ENCODE measurements around the gene RPL19.
A peak's percentile ranks its signal among the peaks of the same experiment; 100 is the strongest.

Gene RPL19

DNA sequence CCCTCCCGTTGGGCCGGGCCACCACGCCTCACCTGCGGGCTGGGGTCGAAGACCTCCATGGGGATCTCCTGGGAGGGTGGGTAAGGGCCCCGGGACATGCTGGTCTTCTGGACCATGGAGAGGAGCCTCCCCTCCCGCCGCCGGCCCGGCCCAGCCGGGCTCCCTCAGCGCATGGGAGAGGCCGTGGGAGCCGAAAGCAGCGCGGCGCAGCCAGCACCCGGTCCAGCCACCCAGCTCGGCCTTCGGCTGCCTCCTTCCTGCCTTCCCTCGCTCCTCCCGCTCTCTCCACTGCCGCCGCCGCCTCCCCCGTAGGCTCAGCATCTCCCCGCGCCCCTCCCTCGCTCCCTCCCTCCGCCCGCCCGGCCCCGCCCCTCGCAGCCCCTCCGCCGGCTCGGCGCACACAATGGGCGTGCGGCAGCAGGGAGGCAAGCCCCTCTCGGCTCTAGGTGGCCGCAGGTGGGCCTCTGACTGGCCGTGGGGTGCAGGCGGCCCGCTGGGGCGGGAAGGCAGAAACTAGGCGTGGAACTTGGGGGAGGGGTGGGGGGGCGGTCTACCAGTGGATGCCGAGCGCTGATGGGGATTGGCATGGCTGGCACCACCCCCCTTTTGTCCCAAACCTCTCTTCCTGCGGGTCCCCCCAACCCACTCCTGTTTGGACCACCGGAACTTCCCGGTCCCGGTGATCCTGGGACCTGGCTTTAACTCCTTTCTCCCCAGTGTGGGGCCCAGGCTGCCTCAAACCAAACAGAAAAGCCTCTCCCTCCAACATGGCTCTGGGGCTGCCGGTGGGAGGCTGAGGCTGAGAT is 2.5 kb upstream of the RPL19 start, which contains the start of gene CACNB1:
CACNB1 (minus strand) TSS at position 290 of the 806 bp plus-strand sequence; CDS start at position 116, 174 bp downstream.
- DNase-seq (ENCODE audit: low read depth), result no peak

DNA sequence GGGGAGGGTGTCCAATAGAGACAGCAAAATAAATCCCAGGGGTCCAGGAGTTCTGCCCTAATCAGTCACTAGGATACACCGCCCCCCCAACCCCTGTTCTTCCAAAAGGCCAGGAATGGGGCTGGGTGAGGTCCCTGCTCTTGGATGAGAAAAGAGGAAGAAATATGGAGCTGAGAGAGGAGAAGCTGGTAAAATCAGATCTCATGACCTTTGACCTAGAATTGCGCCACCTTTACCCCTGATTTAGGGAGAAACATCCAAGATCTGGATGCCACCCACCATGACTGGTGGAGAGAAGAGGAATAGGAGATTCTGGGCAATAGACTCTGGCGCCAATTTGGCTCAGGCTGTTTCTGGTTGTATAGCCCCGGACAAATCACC is 1.9 kb upstream of the RPL19 start:
- no peak for DNase-seq (ENCODE audit: low read depth)

DNA sequence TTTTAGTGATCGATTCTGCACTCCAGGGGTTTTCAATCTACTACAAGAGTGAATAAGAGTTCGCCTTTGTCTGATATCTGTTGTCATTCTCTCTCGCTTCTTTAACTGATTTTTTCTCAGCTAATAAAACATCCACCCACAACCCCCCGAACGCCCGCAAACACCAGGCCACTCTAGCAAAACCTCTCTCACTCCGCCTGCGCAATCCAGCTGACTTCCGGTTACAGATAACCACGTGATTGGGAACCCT is 338 bp upstream of the RPL19 start:
- peak; percentile 84 for DNase-seq (ENCODE audit: low read depth)

DNA sequence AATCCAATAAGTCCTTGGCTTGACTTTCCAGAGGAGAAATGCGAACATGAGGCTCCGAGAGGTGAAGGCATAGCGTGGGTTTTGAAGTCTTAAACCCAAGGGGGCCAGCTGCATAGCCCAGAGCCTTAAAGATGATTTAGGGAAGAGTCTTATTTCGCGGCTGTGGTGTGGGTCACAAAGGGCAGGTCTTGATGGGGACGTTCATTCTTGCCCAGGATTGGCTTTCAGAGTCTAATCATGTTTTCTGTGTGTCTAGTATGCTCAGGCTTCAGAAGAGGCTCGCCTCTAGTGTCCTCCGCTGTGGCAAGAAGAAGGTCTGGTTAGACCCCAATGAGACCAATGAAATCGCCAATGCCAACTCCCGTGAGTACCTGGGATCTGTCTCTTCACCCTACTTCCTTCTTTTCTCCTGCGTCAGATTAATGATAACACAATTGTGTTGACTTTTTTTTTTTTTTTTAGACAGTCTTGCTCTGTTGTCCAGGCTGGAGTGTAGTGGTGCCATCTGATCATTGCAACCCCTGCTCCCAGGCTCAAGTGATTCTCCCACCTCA is 951 bp downstream of the RPL19 start:
- DNase-seq (ENCODE audit: low read depth), result no peak

DNA sequence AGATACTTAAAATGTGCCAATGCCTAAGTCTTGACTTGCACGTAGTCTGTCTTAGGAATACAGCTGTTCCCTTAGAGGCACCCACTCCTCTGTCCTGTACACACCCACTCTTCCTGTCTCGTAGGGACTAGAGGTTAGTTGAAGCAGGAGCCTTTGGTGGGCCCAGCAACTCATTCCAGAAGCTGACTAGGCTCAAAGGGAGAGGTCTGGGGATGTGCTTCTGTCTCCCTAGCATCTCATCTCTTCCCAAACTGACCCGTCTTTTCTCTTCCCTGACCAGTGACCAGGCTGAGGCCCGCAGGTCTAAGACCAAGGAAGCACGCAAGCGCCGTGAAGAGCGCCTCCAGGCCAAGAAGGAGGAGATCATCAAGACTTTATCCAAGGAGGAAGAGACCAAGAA is 4.2 kb downstream of the RPL19 start:
- DNase-seq (ENCODE audit: low read depth), result no peak

DNA sequence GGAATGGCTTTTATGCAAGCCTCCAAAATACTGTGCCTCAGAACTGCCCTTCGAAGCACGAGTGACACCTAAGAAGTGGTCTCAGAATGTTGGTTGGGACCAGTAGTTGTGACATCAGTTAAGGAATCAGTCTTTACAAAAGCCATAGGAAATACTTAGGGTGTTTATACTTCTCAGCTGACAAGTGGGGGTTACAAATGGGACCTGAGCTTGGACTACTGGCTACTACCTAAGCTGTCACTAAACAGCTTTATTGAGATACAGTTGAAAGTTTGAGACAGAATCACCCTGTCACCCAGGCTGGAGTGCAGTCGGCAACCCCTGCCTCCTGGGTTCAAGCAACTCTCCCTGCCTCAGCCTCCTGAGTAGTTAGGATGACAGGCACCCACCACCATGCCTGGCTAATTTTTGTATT is 5.0 kb downstream of the RPL19 start:
- no peak for DNase-seq (ENCODE audit: low read depth)

DNA sequence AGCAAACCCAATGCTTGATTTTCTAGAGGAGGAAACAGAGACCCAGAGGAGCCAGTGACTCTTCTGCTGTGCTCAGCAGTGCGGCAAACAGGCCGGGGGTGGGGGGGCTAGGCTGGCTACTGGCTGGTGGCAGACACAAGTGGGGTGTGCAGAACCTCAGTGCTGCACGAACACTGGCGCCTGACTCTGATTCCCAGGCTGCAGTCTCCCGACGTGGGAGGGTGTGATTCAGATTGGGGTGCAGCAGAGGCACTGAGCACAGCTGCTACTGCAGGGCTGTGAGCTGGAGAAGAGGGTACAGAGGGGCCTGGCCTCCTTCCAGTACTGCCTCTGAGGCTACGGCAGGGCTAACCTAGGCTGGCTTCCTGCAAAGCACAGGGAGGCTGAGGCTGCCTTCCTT is 8.1 kb downstream of the RPL19 start:
- no peak for DNase-seq (ENCODE audit: low read depth)

DNA sequence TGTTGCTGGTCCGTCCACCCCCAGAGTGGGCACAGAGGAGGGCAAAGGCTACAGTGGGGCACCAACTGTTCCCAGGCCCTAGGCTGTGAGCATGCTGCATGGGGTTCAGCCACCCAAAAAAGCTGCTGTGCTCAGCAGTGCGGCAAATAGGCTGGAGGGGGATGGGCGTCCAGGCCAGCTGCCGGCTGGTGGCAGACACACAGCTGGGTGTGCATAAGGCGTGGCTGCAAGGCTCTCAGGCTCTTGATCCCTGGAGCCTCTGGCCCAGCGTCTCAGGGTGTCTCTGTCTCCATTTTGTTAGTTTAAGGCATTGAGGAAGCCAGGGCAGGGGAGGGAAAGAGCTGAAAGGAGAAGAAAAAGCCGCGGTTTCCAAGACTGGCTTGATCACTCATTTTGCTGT is 8.8 kb downstream of the RPL19 start:
- DNase-seq (ENCODE audit: low read depth), result no peak

DNA sequence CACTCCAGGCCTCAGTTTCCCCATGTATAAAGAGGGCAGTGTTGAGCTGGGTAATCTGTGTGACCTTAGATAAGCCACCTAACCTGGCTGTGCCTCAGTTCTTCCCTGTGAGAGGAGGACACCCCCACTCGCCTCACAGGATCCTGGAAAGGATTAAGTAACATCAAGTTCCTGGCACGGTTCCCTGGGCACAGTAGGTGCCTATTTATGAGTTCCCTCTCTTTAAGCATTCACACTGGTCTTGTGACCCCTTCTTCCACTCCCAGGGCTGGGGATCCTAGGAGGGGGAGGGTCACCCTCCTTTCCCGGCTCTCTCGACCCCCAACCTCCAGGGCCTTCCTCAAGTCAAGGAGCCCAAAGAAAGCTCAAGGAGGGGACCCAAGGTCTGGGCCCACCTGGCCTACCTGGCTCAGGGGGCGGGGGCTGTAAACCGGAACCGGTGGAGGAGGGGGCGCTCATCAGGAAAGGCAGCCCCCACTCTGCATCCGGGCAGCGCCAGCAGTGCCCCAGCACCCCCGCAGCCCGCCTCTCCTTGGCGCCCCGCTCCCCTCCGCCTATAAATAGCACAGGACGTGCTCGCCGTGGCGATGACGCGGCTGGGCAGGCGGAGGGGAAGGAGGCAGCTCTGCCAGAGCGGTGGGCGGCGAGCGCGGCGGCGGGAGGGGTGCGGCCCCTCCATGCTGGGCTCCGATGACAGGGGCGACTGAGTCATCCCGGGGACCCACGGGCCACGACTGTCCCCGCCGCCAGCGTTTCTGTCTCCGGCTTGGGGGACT is 9.4 kb downstream of the RPL19 start:
- no peak for DNase-seq (ENCODE audit: low read depth)

DNA sequence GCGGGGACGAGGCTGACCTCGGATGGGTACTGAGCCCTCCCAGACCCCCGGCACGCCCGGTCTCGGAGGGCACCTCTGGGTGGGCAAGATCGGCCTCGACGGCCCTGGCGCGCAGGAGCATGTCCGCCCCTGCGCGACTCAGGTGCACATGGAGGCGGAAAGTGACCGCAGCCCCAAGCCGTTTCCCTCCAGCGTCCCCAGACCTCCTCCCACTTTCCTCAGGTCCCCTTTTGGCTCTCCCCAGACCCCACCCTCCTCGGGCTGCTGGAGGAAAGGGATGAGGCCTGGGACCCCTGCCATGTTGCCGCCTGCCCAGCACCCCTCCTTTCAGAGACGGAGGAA is 10.0 kb downstream of the RPL19 start:
- DNase-seq (ENCODE audit: low read depth), result no peak

DNA sequence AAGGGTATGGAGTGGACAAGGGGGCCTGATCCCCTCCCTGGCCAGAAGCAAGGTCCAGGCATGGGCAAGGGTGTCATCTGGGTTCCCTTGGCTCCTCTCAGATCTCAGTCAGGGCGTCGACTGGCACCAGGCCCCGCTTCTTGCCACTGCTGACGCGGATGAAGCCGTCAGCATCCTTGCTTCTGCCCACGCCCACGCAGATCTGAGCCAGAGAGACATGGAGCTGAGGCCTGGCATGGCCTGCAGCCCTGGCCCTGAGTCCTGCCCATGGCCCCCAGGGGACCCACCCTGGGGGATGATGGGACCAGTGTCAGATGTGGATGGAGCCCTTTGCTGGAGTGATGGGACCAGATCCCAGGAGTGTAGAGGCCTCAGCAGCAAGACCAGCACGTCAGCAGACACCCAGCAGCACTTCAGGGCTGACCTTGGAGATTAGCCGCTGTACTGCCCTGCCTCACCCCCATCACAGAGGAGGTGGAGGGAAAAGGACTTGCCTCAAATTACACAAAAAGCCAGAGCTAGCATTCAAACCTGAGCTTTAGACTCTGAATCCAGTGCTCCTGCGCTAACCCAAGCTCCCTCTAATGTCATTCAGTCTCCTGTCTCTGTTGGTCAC is 12.2 kb downstream of the RPL19 start:
- DNase-seq (ENCODE audit: low read depth), result no peak

DNA sequence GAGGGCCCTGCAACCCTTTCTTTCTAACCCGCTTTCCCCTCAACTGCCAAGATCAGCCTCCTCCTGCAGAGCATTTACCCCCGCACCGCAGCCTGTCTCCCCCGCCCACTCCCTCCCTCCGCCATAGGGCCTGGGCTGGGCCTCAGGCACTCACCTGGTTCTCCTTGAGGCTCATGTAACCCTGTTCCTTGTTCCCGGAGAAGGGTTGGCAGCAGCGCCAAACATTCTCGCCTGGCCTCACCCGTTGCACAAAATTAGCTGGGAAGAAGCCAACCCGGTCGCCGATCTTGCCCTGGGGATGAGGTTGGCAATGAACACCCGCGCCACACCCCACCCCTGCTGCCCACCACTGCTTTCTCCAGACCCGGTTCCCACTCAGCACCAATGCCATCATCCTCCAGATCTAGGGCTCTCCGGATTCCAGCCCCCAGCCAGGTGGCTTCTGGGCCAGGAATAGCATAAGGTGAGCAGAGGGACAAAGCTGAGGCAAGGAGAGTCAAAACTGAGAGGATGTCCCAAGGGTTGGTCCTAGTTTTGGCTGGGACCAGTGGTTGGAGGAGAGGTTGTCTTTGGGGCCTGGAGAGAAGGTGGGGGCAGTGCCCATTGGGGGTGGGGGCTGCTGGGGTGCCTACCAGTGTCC is 12.9 kb downstream of the RPL19 start:
- no peak for DNase-seq (ENCODE audit: low read depth)

DNA sequence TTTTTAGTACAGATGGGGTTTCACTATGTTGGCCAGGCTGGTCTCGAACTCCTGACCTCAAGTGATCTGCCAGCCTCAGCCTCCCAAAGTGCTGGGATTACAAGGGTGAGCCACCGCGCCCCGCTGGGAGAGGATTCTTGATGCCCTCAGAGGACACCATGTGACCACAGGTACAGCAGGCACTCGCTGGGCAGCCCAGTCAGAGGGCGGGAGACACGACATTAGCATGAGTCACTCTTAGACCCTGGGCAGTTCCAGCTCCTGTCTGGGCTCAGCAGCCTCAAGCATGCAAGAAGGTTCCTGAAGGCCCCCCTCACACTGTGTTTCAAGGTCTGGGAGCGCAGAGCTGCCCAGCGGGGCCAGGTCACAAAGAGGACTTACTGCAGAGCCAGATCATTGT is 13.8 kb downstream of the RPL19 start:
- no peak for DNase-seq (ENCODE audit: low read depth)

DNA sequence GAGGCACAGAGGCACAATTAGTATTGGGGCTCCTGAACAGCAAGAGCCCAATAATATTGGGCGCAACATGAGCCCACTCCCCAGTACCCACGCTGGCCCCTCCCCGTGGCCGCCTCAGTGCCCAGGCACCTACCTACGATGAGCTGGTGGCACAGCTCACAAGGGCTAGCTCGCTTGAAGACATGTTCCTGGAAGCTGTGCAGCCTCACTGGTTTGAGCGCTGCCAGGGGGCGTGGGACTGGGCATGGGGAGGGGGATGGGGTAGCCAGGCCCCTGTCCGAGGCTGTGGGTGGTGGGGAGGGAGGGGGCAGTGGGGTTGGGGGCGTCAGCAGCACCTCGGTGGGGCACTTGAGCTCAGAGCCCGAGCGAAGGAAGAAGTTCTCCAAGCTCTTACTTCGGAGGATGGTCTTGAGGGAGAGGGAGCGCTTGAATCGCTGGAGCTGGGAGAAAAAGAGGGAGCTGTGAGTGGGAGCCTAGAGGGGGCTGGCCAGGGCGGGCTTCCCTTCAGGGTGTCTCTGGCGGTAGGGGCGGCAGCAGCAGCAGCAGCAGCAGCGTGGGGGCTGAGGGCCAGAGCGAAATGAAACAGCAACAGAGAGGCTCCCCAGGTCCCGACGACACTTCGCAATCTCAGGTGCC is 17.8 kb downstream of the RPL19 start:
- DNase-seq (ENCODE audit: low read depth), result no peak

DNA sequence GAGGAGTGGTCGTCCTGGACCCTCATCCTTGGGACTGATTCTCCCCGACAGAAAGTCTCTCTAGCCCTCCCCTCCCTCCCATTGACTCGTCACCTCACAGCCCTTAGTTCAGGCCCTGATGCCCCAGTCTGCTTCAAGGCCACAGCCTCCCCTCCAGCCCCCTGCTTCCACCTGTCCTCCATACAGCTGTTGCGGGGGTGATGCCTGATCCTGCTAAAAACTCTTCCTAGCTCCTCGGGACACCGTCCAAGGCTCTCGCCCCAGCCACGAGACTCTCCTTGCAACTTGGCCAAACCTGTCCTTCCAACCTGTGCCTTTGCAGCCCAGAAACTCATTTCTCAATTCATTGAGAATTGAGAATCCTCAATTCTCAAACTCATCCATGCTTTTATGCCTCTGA is 18.8 kb downstream of the RPL19 start:
- DNase-seq (ENCODE audit: low read depth), result no peak

DNA sequence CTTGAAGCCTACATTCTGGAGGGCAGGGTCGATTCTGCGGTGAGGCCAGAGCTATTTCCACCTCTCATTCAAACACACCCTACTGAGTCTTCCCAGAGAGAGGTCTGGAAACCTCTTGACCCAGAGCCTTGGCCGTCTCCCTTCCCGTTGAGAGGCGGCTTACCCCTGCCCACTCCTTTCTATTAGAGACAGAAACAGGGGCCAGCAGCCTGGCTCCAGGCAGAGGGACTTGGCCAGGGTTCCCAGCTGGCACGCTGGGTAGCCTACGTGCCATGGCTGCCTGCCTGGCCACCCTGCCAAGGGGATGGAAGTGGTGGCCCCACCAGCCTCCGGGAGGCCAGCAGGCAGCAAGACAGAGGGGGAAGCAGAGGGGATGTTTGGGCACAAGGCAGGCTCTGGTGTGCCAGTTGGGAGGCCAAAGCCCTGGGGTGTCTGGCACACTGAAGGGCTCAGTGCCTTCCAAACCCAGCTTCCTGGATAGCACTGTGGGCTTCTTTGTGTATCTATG is 19.6 kb downstream of the RPL19 start:
- DNase-seq (ENCODE audit: low read depth), result no peak

DNA sequence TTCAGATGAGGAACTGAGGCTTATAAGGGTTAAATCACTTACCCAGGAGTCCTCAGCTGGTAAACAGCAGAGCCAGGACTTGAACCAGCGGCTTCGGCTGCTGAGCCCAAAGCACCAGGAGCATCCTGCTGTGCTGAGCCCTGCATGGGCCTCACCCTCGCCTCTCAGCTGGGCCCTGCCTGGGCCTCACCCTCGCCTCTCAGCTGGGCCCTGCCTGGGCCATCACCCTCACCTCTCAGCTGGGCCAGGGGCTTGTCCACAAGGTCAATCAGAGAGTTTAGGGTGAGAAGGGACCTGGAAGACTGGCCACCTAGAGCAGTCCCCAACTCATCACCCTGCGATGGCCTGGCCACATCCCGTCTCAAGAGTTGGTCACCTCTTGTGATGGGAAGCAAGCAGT is 21.5 kb downstream of the RPL19 start:
- DNase-seq (ENCODE audit: low read depth), result no peak

DNA sequence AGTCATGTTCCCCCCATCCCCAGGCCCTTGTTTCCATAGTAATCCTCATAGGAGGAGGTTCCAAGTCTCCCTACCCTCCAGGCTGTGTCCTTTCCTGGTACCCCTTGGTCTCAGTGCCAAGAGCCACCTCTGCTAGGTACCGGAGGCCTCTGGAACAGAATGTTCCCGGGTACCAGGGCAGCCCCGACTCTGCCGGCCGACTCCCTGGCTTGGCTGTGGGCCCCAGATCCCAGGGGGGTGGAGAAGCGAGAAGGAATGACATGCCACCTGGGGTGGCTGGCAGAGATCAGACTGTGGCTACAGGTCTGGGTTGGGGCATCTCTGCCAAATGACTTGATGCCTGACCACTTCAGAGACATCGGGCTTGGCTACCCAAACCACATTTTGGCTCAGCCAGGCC is 22.1 kb downstream of the RPL19 start:
- DNase-seq (ENCODE audit: low read depth), result no peak

DNA sequence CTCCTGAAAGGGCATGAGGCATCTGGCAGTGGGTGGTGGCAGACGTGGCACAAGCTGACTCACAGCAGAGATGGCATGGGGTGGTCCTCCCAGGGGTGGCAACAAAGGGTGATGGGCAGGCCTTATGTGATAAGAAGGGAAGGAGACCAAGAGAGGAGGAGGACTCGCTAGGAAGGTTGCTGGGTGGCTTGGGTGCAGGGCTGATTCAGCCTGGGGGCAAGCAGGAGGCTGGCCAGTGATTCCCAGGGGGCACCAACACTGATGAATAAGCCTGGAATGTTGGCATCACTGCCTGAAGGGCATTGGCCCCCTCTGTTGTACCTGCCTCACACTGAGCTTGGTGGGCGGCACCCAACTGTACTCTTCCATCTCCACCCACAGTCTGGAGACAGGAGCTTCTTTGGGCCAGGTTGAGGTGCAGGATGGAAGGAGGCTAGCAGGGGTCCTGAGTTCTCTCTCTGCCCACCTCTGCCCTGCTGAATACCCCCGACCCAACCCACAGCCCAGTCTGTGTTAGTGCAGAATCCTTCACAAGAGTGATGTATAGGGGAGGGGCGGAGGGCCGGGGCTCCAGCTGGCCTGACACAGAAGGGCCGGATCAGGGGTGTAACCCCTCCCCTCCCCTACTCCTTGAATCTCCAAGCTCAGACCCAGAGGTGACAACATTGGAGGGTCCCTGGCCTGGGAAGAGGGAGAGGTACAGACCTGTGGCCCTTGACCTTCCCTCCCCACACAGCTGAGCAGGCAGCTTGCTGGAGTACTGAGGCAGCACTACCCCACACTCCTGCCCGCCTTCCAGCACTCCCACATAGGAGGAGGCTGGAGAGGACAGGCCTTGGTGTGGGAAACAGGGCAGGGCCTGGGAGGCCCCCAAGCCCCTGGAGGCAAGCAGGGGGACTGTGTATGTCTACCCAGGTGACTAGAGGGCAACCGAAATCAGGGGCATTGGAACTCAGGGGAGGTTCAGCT is 23.1 kb downstream of the RPL19 start:
- no peak for DNase-seq (ENCODE audit: low read depth)

DNA sequence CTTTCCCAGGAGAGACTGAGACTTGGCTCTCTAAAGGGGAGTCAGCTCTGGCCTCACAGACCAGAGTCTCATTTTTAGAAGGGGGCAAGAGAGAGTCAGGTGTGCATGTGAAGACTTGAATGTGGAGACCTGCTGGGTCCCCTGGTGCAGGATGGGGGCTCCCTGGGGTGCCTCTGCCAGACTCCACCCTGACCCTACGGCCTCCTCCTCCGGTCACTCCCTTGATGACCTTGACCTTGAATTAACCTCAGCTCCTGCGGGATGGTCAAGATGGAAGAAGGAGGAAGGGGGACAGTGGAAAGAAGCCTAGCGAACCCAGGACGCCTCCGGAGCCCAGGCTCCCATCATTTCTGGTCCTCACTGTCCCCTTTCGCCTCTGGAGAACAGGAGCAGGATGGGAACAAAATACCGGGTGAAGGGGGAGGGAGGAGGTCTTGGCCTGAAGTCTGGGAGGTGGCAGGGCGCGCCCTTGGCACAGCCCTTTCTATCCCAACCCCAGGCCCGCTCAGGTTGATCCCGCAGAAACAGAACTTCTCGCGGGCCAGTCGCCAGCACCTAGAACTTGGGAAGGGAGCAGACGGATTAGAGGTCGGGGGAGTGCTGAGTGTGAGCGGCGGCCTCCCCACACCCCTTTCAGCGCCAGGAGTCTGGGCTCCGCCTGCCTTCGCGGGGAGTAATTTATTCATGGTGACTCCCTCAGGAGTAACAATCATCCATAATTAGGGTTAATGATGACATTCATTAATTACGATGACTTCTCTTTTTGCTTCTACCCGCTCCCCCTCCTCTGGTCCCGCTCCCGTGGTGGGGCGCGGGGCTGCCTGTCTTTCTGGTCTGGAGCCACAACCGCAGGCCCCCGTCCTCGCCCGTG is 24.1 kb downstream of the RPL19 start:
- no peak for DNase-seq (ENCODE audit: low read depth)

All from non-pigmented ciliary epithelial cell (primary cell).